GM21717 (cell line): ENCODE measurements around the gene UNKL.

Source experiments
- ATAC-seq: cut with Tn5 transposase; IDR thresholded peaks from one replicate; pipeline ENCODE4 v1.9.1; 2021; ENCODE audit warnings: mild to moderate bottlenecking, moderate library complexity; ENCODE audit not compliant: unreplicated experiment

UNKL gene, protein sequence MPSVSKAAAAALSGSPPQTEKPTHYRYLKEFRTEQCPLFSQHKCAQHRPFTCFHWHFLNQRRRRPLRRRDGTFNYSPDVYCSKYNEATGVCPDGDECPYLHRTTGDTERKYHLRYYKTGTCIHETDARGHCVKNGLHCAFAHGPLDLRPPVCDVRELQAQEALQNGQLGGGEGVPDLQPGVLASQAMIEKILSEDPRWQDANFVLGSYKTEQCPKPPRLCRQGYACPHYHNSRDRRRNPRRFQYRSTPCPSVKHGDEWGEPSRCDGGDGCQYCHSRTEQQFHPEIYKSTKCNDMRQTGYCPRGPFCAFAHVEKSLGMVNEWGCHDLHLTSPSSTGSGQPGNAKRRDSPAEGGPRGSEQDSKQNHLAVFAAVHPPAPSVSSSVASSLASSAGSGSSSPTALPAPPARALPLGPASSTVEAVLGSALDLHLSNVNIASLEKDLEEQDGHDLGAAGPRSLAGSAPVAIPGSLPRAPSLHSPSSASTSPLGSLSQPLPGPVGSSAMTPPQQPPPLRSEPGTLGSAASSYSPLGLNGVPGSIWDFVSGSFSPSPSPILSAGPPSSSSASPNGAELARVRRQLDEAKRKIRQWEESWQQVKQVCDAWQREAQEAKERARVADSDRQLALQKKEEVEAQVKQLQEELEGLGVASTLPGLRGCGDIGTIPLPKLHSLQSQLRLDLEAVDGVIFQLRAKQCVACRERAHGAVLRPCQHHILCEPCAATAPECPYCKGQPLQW

DNA sequence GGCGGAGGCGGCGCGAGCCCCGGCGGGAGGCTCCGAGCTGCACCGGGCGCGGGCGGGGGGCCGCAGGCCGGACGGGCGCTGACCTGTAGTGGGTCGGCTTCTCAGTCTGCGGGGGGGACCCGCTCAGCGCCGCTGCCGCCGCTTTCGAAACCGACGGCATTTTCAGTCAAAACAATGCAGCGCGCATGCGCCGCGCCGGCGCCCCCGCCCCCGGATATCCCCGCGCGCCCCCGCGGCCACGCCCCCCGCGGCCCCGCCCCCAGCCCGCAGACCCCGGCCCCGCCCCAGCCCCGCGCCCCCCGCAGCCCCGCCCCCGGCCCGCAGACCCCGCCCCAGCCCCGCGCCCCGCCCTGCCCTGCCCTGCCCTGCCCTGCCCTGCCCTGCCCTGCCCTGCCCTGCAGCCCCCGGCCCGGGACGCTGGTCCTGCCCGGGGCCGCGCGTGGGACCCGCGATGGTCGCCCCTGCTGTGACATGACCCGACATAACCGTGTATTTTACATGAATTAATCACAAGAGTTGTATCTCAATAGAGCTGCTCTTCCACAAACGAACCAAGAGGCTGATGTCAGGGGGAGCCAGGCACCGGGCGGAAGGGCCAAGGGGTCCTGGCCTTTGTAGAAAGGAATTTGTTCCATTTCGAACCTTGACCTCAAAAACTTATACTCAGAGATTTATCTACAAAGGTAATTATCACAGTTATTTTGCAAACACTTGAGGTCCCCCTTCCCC is at the start of gene UNKL:
Gene UNKL, minus strand, starts transcription at position 173 of the 729 bp plus-strand sequence. Its CDS starts 13 bp downstream, at position 160.
- ATAC-seq, result peak; percentile 31

DNA sequence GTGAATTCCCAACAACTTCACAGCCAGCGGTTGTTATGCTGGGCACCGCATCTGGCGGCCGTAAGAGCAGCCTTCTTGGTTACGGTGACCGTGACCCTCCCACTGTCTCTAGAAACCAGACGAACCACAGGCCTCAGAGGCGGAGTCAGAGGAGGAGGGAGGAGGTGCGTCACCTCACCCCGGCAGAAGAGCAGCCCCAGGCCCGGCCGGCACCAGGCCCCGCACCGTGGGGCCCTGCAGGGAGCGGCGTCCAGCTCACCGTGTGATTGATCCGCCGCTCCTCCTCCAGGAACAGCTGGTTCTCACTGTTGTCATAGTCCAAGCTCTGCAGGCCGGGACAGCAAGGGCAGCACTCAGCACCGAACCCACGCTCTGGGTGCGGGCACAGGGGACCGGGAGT is 46.6 kb upstream of the UNKL start:
- no peak for ATAC-seq

DNA sequence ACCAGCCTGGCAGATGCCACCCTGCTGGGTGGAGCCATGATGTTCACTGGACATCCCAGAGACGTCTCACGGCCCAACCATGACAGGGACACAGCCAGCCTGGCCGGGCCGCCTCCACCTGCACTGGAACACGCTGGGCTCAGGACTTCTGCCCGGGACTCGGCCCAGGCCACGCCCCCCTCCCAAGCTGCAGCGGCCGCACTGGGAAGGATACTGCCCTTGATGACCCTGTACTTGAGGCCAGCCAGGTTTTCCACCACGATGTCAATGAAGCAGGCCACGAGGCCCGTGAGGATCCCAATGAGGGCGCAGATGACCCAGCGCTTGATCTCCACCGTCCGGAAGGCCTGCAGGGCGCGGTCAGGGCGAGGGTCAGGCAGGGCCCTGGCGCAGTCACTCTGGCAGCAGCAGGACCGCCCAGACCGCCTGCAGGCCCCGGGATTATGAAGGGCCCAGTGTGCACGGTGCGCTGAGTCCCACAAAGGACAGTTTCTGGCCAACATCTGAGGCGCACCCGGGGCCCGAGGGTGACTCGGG is 46.2 kb upstream of the UNKL start:
- no peak for ATAC-seq

DNA sequence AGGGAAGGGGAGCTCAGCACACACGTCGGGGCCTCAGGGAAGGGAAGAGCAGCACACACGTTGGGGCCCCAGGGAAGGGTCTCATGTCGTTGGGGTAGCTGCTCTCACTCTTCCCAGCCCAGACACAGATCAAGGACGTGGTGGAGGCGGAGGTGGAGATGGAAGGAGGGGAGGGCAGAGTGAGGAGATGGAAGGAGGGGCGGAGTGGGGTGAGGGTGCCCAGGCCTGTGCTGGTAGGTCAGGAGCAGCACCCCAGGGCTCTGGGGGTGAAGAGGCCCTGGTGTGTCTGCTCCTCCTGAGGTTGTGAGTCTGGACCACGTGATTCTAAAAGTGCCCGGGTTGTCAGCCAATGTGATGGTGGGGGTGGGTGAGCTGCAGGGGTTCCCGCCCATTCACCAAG is 45.5 kb upstream of the UNKL start:
- ATAC-seq, result no peak

DNA sequence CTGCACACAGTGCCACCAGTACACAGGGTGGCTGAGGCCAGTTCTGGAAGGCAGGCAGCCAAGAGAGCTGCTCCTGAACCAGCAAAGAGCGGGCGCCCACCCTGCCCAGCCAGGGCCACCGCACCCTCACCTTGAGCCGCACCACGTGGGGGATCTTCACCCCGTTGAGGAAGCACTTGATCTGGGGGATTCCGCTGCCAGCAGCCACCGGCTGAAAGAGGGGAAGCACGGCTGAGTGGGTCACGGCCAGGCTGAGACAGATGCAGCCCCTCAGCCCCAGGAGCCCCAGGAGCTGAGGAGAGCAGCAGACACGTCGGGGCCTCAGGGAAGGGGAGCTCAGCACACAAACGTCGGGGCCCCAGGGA is 44.5 kb upstream of the UNKL start:
- ATAC-seq, result no peak

DNA sequence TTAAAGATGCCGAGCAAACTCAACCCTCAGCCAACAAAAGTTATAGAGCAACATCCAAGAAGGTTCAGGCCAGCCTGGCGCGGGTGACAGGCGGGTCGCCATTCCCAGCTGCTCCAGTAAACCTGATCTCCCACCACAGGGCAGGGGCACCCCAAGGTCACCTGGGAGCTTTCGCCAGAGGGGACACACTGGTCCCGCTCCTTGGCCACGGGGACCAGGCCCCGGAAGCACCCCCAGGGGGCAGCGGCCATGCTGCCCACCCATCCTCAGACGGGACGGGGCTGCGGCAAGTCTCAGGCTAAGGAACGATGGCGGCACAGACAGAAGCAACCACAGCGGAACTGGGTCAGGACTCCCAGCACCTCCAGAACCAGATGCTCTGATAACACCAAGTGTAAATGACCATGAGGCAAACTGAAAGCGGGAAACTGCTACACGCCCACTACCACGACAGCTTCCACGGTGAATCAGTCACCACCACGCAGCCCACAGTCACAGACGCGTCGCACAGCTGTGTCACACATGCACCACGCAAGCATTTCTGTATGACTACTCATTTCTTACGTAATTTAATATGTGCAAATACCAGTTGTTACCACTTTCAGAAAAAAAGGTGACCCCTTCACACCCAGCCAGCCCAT is 44.0 kb upstream of the UNKL start:
- ATAC-seq, result no peak

DNA sequence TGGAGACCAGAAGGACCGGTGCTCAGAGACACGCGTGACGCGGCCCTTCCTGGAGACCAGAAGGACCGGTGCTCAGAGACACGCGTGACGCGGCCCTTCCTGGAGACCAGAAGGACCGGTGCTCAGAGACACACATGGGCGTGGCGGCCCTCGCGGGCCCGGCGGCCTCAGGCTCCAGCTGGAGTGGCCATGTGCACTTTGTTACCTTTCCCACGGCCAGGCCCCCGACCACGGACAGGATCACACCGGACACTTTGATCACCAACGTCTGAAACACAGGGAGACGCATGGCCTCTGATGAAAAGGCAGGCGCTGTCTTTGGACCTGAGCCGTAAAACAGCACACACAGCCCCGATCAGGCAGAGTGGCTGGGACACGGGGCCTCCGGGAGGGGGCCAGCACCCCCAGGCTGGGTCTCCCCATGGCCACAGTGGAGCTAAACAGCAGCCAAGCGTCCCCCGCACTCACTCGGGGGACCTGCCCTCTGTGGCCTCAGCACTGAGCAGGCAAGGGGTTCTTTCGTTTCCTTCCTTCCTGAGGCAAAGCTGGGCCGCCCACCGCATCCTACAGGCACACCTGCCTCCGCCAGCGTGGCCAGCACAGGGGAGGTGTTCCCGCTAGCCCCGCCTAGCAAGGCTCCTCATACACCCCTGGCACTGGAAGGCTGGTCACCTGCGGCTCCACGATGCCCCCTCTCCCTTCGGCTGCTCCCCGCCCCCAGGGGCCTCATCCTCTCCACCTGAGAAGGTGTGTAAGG is 43.2 kb upstream of the UNKL start:
- no peak for ATAC-seq

DNA sequence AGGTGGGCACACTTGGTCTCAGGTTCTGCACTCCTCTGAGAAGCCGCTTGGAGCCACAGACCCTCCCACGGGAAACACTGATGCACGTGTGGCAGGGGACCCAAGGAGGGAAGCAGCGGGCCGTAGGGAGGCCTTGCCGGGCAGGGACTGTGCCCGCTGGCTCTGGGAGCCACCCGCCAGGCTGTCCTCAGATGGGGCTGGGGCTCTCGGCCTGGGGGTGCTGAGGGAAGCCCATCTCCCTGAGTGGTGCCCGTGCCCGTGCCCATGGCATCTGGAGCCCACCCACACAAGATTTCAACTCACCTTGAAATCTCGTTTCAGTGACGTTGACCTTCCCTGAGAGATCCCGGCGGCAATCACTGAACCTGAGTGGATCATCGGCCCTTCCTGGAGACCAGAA is 42.4 kb upstream of the UNKL start:
- ATAC-seq, result no peak

DNA sequence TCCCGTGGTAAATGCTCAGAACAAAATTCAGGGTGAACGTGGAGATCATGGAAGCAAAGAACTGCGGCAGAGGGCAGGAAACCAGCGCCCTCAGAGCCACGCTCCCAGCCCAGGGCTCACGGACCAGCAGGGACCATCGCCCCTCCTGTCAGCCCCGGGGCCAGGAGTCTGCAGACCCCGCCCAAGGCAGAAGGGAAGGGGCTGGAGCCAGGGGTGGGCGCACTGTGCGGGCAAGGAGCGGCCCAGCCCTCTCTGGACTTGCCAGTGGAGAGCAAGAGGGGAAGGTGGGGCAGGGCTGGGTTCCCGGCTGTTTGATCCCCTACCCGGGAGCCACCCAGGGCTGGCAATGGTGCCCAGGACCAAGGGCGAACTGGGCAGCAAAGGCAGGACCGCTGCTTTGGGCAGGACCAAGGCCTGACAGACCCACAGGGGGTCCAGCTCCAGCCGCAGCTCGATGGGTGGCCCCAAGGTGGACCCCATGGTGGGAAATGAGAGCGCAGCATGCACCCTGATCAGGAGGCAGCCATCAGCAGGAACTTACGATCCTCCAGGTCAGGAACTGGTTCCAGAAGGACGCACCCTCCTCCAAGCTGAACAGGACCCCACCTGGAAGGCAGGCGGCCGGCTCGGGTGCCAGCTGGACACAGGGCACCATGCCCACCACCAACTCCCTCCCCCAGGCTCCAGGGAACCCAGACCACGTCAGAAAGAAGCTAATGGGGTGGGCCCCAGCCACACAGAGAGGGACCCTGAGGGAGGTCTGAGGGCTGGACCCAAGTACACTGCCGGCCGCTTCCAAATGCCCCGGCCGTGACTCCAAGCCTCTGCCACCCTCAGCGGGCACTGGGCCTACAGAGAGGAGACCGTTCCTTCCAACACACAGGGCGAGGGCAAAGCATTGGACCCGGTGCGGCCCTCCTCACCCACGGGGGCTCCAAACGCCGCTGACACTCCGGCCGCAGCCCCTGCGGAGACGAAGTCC is 41.0 kb upstream of the UNKL start:
- ATAC-seq, result no peak

DNA sequence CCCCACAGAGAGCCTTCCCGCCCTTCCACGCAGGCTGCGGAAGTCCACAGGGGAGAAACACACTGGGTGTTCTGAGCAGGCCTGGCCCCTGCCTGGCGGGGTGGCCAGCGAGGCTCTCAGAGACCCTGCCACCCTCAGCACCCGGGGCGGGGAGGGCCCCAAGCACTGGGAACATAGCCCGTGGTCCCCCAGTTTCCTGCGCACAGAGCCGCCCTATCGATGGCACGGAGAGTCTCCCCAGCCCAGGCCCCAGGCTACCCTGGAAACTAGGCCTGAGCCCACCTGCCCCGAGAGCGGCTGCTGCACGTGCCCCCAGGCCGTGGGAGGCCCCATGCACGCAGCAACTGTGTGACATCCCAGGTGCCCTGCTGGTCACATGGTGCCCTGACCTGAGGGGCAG is 40.1 kb upstream of the UNKL start:
- no peak for ATAC-seq

DNA sequence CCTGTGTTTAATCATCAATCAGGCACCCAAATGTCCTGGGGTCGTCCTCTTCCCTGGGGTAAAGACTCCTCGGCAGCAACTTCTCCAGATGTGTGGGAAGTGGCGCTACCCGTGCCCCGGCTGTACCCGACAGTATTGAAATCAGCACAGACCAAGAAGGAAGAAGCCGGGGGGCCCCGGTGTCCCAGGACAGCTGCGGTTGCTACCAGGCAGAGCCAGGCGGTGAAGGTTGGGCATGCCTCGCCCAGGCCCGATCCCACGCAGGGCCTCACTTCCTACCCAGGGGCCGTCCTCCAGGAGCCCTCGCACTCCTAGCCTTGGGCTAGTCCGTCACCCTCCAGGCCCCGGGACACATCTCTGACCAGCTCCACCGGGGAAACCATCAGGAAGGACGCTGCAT is 38.8 kb upstream of the UNKL start:
- no peak for ATAC-seq

DNA sequence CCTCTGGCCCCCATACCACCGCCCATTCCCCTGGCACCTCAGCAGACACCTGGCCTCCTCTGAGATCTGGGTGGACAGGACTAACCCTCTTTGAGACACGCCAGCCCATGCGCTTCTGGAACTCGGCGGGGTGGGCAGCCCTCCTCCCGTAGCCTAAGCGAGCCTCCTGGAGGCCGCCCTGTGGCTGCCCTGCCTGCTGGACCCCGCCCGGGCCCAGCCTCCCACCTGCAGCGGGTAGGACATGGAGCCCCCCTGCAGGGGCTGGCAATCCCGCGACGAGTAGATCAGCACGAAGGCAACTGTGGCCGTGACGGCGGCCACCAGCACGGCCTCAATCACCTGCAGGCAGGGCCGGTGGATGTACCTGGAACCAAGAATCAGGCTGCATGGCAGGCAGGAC is 38.0 kb upstream of the UNKL start:
- no peak for ATAC-seq

DNA sequence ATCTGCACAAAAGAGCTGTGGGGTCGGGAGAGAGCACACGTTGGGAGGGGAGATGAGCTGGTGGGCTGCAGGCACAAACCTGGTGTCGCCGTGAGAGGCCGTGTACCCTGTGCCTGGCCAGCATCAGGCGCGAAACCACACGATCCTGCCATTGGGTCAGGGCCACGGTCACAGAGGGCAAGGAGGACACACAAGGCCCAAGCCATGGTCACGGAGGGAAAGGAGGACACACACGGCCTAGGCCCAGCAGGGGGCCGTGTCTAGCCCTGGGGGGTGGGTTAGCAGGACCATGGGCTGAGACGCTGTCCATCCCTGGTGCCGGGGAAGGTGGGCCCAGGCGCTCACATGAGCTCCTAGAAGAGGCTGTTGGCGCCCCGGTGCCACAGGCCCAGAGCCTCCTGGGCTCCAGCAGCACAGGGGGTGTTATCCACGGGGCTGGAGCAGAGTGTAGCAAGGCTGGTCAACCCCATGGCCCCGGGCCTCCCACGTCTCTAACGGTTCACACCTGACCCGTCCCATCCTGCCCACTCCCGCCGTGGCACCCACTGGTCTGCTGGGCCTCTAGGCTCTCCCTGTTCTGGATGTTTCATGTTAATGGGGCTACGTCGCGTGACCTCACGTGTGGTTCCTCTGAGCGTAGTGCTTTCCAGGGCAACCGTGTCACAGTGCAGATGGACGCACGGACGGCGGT is 37.3 kb upstream of the UNKL start:
- ATAC-seq, result no peak

DNA sequence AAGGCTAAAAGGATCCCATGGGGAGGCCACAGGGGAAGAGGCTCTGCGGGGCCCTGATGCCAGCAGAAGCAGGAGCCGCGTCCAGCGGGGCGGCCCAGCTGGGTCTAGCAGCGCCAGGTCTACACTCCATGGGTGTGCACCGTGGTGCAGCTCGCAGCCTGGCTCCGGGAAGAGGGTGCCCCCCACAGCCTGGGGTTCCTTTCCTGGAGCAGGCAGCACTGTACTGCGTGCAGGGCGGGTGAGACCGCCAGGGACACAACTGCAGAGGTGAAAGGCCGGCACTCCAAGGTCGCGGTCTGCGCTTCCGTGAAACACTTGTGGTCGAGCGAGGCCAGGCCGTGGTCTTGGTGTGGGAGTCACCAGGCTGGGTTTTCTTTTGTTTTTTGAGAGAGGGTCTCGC is 36.3 kb upstream of the UNKL start:
- no peak for ATAC-seq

DNA sequence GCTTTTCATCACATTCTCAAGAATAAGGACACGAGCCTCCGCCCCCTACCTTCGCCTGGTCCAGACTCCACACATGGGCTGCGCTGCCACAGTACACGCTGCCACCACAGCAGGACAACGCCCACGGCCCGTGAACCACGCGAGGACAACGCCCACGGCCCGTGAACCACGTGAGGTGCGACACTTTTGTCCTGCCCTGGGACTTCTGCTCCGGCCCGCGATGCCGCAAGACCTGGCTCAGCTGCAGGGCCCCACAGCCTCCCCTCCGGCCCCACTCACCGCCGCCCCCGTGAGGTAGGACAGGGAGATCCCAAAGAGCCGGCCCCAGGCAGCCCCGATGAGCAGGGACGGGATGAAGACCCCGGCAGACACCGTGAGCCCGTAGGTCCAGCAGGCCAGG is 35.7 kb upstream of the UNKL start:
- no peak for ATAC-seq

DNA sequence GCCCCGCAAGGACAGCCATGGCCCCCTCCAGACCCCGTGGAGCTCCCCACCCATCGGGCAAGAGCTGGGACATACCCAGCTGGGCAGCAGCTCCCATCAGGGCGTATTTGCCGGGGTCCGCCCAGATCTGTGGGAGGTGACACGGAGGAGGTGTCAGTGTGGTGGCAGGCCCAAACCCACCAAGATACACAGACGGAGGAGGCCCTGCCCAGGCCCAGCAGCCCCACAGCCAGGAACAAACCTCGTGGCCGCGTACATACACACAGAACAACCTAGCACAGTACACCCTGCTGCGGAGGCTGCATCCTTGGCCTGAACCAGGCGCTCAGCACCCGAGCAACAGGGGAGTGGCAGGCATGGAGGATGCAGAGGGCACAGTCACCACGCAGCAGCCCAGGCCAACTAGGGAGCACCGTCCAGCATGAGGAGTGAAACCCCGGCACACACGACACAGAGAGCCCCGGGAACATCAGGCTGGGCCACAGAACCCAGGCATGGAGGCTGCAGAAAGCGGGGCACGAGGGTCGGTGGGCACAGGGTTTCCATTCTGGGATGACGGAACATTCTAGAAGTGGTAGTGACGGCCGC is 34.8 kb upstream of the UNKL start:
- no peak for ATAC-seq

DNA sequence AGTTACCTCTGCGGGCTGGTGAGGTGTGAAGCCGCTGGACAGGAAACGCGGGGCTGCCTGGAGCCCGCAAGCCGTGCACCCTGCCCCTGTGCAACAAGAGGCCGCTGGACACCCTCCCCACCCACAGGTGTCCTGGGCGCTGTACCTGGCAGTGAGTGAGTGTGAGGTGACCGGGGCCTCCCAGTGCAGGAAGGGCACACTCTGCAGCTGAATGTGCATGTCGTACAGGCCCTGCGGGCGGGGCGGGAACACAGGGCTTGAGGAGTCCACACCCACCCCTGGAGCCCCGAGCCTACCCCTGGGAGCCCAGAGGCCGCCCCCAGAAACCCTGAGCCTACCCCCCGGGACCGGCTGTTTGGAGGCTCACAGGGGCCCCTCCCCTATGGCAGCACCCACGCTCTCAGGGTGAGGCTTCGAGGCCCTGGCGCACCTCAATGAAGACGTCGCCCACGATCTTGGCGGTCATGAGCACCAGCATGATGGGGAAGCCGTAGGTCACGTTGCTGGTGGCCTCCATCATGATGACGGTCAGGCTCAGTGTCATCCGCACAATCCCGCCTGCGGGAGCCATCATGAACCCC is 34.1 kb upstream of the UNKL start:
- ATAC-seq, result no peak

DNA sequence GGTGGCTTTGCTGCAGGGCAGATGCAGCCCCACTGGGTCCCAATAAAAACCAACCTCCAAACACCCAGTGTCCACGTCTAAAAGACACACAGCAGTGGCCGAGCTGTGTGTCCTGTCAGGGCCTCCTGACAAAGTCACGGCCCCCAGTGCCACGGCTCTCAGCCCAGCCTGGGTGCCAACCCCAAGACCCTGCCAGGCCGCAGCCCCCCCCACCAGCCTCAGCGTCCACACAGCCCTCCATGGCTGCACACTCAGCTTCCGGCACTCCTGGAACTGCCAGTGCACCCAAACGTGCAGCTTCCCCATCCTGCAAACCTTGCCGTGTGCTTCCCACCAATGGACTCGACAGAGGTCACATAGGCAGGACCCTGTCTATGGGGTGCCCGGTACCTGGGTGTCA is 33.5 kb upstream of the UNKL start:
- ATAC-seq, result no peak
